Stimulated activated CD8-positive, alpha-beta memory T cell treated with anti-CD3 and anti-CD28 coated beads, Interleukin-4, amount 100 ng/mL, for 1 hour (primary cell): Measurements from ENCODE around the gene MCC.

Source experiments
- DNase-seq, 2 donors: peaks; one replicate each; pipeline ENCODE4 v3.0.0-alpha.2; 2020; ENCODE audit warnings: low read depth in 2 of 2, low spot score in 1 of 2

The MCC gene

DNA sequence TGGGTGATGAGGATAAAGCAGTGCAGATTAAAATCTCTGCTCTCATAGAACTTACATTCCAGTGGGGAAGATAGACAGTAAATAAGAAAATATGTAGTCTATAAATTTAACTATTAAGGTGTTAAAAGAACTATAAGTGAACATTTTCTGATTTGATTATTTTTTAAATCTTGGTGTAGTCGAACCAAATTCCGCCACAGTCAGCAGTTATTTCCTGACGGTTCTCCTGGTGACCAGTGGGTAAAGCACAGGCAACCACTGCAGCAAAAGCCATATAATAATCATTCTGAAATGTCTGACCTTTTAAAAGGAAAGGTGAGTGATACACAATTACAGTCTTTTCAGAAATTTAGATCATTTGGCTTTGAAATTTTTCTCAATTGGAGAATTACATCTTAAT, 484.5 kb downstream of the MCC start:
- DNase-seq = no peak

GRCh38 chr5:113002423-113002822, 485.8 kb downstream of the MCC start:
- no peak for DNase-seq

DNA sequence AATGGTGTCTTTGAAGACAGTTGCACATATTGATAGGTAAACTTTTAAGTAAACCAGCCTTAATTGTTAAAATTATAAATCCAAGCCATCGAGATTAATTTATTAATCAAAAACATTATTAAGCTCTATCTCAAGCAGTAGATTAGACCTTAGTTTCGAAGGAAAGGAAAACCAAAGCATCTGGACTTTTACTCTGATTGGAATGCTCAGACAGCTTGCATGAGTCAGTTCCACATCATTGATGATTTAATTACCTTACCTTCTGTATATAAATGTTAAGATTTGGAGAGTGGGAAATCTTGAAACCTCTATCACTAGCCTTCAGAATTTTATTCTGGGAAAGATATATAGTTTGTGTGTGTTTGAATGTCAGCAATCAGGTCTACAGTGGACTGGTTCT, 487.8 kb downstream of the MCC start:
- DNase-seq = no peak

DNA sequence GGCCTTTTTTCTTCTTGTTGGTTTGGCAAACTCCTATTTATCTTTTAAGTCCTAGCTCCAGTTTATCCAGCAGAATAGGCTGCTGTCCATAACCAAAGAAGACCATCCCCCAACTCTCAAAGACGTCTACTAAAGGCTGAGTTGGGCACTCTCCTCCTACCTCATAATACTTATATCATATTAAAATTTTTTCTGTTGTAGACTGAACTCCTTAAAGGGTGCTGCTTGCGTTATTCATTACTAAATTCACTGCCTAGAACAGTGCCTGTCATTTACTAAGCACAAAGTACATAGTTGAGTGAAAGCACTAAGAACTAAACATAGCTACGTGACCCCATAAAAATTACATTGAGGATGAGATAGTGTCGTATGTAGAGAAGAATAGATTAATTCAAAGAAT, 490.0 kb downstream of the MCC start:
- no peak for DNase-seq

DNA sequence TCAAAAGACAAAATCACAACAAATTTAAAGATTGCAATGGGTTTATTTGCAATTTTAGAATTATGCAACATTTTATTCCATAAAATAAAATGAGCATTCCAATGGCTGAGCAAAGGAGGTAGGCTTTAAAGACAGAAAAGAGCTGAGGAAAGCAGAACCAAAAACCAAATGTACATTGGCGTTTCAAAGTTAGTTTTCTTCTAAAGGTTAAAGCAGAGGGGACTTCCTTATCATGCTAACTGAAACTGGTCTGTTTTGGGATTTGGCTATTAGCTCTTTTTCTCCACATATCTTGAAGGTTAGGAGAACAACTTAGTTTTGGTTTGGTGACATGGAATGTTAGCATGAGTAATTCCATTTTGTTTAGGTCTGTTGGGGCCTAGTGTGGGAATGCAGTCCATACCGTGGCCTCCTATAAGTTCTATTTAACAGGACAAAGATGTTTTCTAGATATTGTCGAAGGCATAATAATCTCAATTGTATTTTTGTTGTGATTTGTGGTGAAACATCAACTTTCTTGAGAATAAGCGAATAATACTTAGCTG, 491.4 kb downstream of the MCC start:
- no peak for DNase-seq

DNA sequence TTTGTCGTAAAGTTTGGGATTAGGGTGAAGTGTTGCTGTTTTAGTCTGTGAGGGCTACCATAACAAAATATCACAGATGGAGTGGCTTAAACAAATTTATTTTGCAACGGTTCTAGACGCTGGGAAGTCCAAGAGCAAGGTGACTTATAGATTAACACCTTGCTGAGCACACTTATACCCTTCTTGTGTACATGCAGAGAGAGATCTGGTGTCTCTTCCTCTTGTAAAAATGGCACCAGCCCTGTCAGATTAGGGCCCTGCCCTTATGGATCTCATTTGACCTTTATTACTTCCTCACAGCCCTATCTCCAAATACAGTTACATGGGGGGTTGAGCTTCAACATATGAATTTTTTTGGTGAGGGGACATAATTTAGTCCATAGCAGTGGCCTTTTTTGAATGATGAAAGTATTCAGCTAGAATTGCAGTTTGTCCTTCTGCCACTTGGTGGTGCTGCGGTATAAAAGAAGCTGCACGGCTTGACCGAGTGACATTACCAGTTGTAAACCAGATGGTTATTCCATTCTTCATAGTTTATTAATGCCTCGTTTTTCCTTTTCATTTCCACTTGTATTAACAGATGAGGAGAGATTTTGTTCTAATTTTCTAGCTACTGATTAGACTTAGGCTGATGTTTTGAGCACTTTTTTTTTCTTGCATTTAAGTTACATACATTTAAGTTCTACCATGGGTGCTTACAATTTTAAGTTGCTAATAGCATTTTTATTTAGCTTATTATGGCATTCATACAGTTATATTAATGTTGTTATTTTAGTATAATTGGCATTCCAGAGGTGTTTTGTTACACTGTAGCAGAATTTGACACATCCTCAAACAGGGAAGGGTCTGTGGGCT, 492.3 kb downstream of the MCC start:
- peak; percentile 46 to 62 for DNase-seq

DNA sequence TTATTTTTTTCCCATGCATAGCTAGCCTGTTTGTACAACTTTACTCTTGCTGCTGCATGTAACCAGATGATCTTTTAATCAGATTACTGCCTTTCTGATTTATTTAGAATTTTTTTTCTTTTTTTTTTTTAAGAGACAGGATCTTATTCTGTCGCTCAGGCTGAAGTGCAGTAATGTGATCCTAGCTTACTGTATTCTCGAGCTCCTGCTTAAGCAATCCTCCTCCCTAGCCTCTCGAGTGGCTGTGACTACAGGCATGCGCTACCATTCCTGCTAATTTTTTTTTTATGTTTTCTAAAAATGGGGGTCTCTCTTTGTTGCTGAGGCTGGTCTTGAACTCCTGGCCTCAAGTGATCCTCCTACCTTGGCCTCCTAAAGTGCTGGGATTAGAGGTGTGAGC, 502.0 kb downstream of the MCC start:
- DNase-seq = no peak

DNA sequence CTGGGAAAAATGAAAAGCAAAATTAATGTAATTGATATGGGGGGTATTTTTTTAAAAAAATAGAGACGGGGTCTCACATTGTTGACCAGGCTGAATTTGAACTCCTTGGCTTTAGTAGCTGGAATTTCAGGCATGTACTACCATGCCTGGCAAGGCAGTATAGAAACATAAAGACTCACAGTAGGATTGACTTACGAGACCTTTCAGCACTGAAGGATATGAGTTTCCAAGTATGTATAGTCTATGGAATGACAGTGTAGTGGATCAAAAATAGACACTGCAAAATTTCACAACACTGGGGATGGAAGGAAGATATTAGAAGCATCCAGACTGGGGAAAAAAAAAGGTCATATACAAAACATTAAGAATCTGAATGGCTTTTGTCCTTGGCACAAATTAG, 504.9 kb downstream of the MCC start:
- DNase-seq = no peak

DNA sequence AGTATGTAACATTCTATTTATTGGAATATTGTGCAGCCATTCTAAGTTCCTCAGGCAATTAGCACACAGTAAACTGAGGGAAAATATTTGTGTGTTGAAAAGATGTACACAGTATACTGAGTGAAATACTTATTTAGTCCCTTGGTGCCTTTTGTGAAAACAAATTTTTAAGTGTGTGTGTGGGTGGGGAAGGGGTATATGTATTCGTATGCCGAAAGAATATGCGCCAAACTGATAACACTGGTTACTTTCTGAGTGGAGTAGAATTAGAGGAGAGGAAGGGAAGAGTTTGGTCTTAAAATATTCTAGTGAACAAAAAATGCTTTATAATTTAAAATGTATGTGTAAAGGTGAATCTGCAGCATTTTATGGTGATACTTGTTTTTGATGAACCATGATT, 508.5 kb downstream of the MCC start:
- DNase-seq = no peak

- no peak for DNase-seq
These were observed 509.4 kb downstream of the MCC start for GRCh38 chr5:112978836-112979235.

GRCh38 chr5:112977440-112977861, 510.8 kb downstream of the MCC start:
- no peak for DNase-seq

DNA sequence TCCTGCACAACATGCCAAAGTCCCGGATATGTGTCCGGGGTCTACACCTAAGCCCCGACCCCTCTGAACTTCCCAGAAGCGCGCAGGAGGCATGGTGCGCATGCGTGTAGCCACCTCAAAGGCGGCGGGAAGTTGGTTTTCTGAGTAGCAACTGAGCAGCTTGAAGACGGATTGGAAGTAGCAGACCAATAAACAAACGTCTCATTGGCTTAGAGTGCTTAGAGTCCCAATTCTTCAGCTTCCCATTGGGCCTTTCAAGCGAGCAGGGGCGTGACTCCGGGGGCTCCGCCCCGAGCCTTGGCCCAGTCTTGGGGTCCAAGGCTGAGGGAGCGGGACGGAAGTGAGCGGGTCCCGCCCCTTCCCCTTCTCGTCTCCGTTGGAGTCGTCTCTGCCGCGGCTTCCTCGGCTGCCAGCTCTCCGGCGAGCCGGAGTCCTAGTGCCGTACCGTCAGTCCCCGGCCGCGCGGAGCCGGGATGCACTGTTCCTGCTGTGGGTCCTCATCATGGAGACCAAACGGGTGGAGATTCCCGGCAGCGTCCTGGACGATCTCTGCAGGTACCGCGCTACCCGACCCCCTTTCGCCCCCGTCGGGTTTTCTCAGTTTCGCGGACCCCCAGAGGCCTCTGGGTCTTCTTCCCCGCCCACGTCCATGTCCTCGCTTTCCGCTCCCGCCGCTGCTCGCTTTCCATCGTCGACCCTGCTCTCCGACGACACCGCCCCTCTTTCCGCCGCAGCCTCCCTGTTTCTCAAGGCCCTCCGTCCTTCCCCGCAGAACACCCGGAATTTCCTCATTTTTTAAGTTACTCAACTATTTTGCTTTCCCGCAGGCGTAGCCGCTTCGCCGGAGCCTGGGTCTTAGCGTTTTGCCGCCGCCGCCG, 511.6 kb downstream of the MCC start, which contains the start of gene DCP2:
Gene DCP2, plus strand, starts transcription at position 367 of the 878 bp plus-strand sequence. Its CDS starts 136 bp downstream, at position 503.
- DNase-seq = peak; percentile 77 to 90

GRCh38 chr5:112975721-112976431, 512.4 kb downstream of the MCC start:
- no peak for DNase-seq

GRCh38 chr5:112974901-112975300, 513.4 kb downstream of the MCC start:
- no peak for DNase-seq

GRCh38 chr5:112973904-112974303, 514.3 kb downstream of the MCC start:
- DNase-seq = no peak

- DNase-seq = no peak
These were observed 515.2 kb downstream of the MCC start for GRCh38 chr5:112973036-112973435.
